Medulla oblongata (tissue), 1 donor: Measurements from ENCODE around the gene PDE10A.
"Not testable (repeated sequence)": the region's sequence is repeated elsewhere in the genome, so short reads cannot be mapped to it uniquely, and the experiment has no call there.

Experiments
- DNase-seq: peaks from one replicate; pipeline ENCODE4 v3.0.0-alpha.2; 2015; ENCODE audit errors: extremely low spot score

The PDE10A gene

DNA sequence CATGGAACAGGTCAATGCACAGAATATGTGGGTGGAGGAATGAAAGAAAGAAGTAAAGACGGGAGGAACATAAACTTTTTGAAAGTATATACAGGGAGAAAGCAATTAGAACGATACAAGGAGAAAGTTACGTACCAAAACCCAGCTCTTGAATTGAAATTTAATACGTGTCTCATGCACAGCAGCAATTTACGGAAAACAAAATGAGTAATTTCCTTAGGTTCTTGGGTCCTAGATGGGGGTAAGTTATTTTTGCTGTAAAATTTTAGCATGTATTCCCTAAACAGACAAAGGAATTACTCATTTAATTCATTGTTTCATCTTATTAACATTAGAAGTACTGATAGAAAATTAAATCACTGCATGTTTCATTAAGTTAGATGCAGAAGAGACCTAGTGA lies 75.8 kb downstream of the PDE10A start:
- no peak for DNase-seq

DNA sequence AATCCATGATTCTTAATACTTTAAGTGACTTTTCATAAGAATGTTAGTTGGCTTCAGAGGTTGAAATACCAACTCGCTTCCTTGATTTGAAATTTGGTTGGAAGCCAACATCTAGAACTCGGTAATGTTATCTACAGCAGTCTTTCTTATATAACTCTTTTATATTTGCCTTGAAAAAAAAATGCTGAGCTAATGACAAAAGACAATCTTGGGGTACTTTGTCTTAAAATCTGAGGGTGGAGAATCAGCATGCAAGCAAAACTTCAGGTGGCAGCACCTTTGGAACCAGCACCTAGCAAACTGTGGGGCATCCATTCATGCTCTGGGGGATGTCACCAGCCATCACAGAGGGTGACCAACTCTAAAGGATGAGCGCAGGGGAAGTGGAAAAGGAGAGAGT lies 76.3 kb downstream of the PDE10A start:
- DNase-seq: no peak

DNA sequence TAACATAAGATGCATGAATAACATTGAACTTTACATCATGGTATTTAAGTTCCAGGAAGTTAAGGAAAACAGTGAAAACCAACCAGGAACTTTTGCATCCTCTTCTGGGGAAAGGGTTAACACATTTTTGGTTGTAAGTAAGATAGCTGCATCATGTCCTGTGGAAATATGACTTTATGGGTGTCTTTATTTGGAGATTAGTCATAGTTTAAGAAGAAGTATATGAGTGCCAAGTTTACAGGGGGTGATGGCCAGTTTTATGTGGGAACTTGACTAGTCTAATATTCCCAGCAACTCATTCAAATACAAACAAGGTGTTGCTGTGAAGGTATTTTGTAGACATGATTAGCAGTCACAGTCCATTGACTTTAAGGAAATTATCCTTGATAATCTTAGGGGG lies 78.0 kb downstream of the PDE10A start:
- DNase-seq: no peak

DNA sequence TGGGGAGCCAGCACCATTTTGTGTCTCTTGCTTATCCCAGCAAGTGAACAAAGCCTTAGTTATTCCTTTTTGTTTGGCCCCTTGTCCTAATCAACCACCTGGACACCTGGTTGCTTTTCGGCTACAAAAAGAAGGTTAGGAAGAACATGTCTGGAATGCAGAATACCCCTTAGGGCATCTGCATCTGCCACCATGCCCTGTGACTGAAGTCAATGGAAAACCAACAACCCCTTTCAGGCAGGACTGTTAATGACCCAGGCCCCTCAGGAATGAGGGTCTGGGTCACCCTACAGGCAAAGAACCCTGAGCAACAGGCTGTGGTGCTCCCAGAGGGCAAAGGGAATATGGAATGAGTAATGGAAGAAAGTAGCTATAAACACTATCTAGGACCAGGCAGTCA lies 78.5 kb downstream of the PDE10A start:
- DNase-seq: no peak

DNA sequence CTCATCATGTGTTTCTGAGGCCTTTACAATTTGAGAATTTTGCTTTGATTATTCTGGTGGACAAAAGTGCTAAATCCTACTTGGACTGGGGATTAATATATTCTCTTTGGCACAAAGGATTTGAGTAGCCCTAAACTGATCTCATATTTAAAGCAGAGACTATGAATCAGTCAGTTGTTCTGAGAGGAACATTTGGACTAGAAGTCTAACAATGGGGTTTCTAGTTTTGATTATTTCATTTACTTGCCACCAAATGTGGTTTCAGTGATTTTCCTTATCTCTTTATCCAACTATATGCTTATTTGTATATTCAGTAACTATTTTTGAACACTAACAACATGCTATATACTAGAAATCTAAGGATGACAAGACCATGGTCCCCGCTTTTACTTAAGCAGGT lies 81.4 kb downstream of the PDE10A start:
- DNase-seq: peak; percentile 17

DNA sequence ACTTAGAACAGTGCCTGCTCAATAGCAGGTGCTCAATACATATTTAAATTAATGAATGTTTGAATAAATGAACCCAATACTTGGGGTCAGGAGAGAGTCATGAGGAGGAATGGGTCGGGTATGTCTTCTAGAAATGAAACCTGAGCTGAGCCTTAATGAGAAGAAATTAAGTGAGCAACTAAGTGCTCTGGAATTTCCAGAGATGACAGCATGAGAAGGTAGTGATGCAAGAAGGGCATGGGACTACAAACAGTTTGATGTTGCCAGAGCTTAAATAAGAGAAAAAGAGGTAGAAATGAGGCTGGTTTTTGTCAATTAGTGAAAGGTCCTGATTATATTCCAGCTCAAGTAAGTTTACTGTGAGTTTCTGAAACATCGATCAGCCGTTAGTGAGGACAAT lies 82.9 kb downstream of the PDE10A start:
- no peak for DNase-seq

DNA sequence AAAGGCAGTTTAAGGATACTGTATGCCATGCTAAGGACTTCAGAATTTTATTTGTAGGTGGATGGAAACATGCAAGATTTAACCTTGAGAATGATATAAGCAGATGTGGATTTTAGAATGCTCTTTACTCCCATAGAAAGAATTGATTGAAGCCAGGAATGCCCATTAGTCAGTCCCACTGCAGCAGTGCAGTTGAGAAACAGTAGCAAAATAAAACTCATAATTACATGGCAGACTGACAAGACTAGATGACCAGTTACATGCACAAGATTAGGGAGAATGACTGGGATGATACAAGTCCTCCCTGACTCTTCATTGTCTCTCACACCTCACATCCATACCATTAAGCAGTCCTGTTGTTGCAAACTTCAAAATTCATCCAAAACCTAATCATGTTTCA lies 83.9 kb downstream of the PDE10A start:
- DNase-seq: no peak

DNA sequence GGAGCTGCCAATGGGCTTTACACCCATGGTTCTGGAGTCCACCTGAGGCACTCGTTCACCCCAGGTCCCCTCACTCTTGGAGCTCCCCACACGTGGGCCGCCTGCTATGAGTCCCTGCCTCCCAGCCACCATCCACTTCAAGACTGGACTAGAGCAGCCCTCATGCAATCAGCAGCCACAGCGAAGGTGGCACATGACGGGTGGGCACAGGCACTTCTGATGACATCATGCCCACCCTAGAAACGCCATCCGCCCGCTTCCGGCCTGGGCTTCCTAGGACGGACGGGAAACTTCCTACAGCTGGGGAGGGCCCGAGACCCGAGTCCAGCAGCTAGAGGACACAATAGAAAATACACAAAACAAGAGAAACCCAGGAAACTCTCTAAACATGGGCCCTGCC lies 85.5 kb downstream of the PDE10A start:
- no peak for DNase-seq

DNA sequence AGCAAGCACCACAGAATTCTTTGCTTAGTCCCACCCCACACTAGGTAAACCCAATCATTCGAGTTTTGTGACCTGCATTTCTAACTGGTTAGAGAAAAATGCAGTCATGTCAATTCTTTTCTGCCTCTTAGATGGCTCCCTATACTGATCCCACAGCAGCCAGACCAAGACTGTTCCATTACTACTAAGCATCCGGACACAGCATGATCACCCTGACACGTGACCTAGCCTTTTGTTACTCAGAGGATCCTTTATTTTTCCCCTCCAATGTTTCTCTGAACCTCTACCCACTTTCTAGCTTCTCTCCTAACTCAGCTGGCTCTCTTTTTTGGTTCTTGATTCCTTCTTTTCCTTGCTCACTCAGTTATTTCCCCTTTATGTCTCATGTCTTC lies 87.9 kb downstream of the PDE10A start:
- DNase-seq: no peak

DNA sequence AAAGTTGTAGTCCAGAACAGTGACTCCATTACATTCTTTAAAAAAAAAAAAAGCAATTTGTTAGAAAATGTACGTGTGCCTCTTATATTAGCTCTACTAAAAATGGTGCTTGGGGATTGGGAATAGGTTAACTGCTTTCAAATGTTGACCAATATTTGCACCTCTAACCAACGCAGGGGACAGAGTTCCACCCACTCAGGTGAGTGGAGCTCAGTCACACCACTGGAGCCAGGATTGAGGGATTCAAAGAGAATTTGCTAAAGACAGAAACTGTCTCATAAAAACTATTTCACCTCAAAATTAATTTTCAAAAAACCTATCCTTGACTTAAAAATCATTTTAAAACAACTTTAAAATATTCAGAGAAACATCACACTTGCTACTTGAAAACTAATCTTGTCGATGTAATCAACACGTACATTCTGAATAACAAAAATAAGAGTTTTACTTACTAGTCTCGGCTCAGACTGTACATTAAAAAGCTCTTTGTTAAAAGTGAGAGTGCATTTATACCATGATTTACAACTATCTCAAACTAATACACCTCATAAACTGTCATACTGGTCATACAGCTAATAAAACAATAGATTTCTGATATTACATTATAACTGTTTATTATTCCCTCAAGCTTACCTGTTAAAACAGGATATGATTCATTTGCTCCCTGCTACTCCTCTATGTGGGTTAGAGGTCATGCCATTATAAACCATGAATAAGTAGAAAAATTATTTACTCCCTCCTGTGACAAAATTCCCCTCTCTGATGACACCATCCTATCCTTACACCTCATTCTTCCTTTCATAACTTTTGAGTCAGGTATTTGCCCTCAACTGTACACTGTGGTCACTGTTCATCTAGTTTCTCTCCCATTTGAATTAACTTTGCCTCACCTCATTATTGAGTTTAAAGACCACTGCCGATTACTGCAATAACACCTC lies 88.6 kb downstream of the PDE10A start:
- no peak for DNase-seq

DNA sequence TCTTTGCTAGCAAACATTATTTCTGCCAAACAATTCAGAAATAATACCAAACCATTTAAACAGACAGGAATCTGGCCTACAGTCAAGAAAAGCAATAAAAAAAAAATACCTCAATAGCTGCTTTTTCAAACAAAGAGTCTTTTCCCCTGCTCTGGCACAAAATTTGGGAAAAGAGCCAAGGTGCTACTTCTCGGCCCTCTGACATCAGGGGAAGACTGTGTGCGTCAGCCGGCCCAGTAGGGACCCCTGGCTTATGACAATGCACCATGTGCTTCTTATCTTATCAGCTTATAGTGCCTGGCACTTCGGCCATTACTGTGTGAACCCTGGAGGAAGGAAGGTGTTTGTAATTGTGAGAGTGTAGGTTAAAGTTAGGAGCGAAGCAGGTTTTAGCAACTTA lies 89.4 kb downstream of the PDE10A start:
- DNase-seq: no peak

DNA sequence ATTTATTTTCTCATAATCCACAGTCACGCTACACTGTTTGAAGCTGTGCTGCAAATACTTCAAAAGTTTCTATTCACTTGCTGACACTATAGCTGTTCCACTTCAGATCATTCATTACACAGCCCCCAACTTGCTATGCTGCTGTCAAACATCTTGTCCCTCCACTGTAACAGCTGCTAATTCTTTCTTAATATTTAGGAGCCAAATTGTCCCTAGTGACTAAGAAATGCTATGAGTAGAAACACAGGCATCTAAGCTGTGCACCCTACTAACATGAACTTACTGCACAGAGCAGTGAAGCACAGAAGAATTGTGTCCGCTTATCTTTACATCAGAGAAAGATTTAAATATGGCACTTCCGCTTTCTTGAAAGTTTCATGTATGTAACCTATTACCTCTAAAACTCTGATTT lies 91.3 kb downstream of the PDE10A start:
- DNase-seq: no peak

DNA sequence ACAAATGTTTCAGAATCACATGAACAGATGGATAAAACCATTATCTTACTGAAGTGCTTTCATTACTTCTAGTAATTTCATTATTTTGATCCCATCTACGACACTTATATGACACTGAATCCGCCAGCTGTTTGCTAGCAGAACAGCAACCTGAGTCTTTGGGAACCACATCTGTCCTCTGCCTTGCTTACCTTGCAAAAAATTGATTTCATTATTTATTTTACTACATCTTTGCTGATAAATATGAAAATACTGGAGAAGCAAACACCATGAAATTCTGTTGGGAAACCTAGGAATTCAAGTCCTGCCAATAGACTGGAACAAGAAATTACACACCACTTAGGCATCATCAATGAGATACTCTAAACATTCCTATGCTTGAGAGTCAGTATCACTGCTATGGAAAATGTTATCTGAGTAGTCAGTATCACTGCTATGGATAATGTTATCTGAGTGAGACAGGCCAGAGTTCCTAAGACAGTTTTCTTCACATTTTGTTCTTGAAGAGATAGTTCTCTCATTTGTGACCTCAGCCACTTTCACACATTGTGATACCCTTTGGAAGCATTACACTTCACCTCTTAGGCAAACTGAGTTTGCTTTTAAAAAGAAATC lies 91.9 kb downstream of the PDE10A start:
- no peak for DNase-seq

DNA sequence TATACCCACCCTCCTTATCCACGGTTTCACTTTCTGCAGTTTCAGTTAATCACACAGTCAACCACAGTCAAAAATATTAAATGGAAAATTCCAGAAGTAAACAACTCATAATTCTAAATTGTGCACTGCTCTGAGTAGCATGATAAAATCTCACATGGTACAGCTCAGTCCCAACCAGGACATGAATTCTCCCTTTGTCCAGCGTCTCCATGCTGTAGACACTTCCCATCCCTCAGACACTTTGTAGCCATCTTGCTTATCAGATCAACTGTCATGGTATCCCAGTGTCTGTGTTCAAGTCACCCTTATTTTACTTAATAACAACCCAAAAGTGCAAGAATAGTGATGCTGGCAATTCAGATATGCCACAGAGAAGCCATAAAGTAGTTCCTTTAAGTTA lies 94.7 kb downstream of the PDE10A start:
- no peak for DNase-seq

DNA sequence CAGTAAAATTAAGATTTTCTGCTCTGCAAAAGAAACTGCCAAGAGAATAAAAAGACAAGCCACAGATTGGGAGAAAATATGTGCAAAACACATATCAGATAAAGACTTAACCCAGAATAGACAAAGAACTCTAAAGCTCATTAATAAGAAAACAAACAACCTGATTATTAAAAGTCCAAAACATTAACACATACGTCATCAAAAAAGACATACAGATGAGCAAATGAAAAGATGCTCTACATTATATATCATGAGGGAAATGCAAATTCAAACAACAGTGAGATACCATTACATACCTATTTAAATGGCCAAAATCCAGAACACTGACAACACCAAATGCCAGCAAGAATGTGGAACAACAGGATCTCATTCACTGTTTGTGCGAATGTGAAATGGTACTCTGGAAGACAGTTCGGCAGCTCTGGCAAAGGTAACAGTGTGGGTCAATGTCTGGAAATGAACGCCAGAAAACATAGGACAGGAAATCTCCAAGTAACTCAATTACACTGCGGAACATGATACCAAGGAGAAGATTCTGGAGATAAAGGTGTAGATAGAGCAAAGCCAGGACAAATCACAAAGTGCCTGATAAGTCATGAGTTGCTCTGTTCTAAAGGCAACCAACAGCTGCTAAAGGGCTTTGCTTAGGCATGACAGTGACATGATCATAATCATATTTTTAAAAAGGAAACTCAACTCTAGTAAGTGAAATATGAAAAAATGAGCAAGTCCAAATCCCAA lies 96.8 kb downstream of the PDE10A start:
- no peak for DNase-seq

DNA sequence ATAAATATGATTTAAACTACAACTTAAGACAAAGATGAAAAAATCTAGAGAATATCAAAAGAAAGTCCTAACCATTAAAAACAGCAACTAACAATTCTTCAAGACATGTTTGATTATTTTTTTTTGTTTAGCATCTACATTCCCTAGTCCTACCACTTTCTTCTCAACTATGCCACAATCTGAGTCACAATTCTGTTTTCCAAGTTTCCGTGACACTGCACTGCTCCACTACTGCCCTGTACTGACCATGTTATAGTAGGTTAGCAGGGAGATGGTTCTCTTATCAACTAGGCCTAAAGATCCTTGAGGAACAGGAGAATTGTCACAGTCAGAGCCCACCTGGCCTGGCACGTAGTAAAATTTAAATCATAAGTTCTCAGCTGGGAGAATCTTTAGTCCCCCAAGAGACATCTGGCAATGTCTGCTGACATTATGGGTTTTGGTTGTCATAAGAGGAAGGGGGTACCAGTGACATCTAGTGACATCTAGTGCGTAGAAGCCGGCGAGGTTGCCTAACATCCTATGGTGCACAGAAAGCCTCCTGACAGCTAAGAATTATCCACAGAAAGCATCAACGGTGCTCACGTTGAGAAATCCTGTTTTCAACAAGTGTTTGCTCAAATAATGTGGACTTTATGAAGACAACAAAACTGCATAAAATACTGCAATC lies 100.5 kb downstream of the PDE10A start:
- DNase-seq: no peak

DNA sequence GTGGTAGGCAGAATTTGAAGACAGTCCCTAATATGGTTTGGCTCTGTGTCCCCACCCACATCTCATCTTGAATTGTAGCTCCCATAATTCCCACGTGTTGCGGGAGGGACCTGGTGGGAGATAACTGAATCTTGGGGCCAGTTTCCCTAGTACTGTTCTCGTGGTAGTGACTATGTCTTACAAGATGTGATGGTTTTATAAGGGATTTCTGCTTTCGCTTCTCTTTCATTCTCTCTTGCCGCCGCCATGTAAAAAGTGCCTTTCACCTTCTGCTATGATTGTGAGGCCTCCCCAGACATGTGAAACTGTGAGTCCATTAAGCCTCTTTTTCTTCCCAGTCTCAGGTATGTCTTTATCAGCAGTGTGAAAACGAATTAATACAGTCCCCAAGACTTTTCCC lies 103.4 kb downstream of the PDE10A start:
- DNase-seq: no peak

DNA sequence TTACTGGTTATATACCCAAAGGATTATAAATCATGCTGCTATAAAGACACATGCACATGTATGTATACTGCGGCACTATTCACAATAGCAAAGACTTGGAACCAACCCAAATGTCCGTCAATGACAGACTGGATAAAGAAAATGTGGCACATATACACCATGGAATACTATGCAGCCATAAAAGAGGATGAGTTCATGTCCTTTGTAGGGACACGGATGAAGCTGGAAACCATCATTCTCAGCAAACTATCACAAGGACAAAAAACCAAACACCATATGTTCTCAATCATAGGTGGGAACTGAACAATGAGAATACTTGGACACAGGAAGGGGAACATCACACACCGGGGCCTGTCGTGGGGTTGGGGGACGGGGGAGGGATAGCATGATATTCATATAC lies 104.9 kb downstream of the PDE10A start:
- DNase-seq: not testable (repeated sequence)

DNA sequence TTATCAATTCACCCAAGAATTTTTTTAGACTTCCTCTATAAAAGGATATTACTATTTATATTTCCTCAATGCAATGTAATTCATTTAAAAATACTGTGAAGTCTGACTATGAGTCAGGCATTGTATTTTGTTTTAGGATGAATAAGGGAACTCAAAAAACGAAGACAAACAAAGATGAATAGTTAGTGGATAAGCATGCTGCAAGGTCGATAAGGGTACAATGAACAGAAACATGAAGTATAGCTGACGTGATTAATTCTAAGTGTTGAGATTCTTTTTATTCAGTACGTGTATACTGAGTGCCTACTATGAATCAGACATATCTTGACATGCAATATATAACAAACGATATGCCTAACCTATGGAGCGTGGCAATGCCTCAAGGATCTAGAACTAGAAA lies 105.4 kb downstream of the PDE10A start:
- no peak for DNase-seq

DNA sequence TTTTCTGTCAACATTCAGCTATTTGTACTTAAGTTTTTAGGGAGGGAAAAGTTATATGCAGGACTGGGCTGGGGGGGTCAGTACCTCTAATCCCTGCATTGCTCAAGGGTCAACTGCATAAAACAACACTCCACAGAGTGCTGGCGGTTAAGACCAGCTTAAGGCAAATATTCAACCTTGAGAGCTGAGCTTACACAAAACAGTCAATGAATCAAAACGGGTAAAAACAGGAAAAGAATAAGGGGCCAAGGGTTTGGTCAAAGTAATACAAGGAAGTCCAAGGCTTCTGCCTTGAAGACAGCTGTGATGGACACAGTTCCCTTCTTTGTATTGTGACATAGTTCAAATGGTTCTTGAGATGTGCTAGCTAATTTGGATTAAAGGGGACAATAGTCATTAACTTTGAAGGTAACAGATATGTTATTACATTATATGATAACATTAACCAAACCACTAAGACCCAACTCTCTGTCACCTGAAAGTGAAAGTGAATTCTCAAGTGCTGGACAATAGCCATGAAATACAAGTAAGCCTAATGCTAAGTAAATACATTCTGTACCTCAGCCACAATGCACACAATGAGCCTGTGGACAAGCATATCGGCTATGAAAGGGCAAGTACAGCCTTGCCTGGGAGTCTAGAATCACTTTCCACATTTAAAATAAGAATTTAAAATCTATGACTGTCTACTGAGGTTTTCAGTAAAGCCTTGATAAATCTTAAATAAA lies 106.8 kb downstream of the PDE10A start:
- DNase-seq: no peak

DNA sequence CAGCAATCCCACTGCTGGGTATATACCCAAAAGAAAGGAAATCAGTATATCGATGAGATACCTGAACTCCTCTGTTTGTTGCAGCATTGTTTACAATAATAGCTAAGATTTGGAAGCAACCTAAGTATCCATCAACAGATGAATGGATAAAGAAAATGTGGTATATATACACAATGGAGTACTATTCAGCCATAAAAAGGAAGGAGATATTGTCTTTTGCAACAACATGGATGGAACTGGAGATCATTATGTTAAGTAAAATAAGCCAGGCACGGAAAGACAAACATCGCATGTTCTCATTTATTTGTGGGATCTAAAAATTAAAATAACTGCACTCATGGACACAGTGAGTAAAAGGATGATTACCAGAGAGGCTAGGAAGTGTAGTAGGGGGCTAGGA lies 108.4 kb downstream of the PDE10A start:
- not testable (repeated sequence) for DNase-seq
